Activated T-helper 1 cell treated with anti-CD3 and anti-CD28 coated beads, Interleukin-12 subunit alpha, Interleukin-12 subunit beta, Interleukin-2, Interleukin-4 antibody, amounts not matched to agents 30 ng/mL and 10 ng/mL and 1 ng/mL, durations not matched to agents 14 hours and 24 hours and 36 hours (primary cell): ENCODE data around the gene NMT1. TPM values are rescaled to one million over a fixed set of nuclear protein-coding genes. Genes with fewer than 3 reads are reported as not detected.

Experiments used
- DNase-seq: peaks from one replicate; pipeline ENCODE4 v3.0.0; 2021; ENCODE audit warnings: low spot score
- H3K27ac Mint-ChIP-seq: one replicate; pipeline ENCODE4 v1.8.0; 2021; ENCODE audit warnings: mild to moderate bottlenecking, mixed read lengths
- H3K27me3 Mint-ChIP-seq: one replicate; pipeline ENCODE4 v1.8.0; 2022; ENCODE audit warnings: mild to moderate bottlenecking, moderate library complexity, mixed read lengths; ENCODE audit not compliant: insufficient read depth
- H3K36me3 Mint-ChIP-seq: one replicate; pipeline ENCODE4 v1.8.0; 2021; ENCODE audit warnings: low read depth, mixed read lengths
- H3K4me1 Mint-ChIP-seq: one replicate; pipeline ENCODE4 v1.8.0; 2021; ENCODE audit warnings: low read depth, mixed read lengths
- H3K4me3 Mint-ChIP-seq: one replicate; pipeline ENCODE4 v1.8.0; 2021; ENCODE audit warnings: mild to moderate bottlenecking, moderate library complexity, mixed read lengths
- H3K9me3 Mint-ChIP-seq: one replicate; pipeline ENCODE4 v1.8.0; 2021; ENCODE audit warnings: mixed read lengths
- intact Hi-C: fragments of 100-400 bp; cut with micrococcal nuclease; formaldehyde crosslinking; loops from one replicate; pipeline ENCODE4 v1.15.1; 2024
- total RNA-seq: library from RNA; stranded (reverse); gene quantifications from 2 replicates; pipeline ENCODE4 v1.2.3, GENCODE V29; 2022

The NMT1 gene
- total RNA-seq, 1 donor from 2014 or later: 173 TPM

DNA sequence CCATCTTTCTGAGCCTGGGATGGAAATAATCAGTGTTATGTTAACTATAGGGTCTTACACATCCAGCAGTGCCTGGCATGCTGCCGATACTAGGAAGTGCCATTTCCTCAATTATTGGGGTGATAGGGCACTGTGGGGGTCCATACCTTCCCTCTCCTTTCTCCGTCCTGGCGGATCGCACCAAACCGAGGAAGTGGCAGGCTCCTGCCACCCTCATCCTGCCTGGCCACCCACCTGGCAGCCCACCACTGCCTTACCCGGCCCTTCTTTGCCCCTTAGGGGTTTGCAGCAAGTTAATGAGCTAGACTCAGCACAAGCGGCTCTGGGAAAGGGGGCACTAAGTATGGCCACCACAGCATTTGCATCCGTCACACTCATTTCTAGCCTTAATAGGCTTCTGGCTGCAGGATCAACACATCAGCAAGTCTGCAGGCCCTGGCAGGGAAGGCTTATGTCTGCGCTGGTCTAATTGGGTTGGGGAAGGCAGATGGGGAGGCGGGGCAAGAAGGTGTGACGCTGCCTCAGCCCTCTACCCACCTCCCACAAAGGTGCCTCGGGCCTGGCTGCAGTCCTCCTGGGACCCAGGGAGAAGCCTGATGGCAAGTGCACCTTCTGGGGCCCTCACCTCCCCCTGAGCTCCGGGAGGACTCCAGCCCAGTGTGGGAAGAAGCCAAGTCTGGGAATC, 38.3 kb upstream of the NMT1 start:
- H3K27me3 Mint-ChIP-seq: peaks cover 27% of the 10 kb centered on the region
- intact Hi-C loops: loop anchor here (1.0 to 2.0 kb wide), 3 partner anchors 74 to 248 kb away; no protein-coding TSS in a partner anchor
- peaks cover 13% of the 10 kb centered on the region for H3K36me3 Mint-ChIP-seq
- peaks cover 22% of the 10 kb centered on the region for H3K4me1 Mint-ChIP-seq
- no peak overlapping the region for H3K4me3 Mint-ChIP-seq
- no peak overlapping the region for H3K27ac Mint-ChIP-seq
- no peak for DNase-seq
- H3K9me3 Mint-ChIP-seq: no peaks in the 10 kb centered on the region

DNA sequence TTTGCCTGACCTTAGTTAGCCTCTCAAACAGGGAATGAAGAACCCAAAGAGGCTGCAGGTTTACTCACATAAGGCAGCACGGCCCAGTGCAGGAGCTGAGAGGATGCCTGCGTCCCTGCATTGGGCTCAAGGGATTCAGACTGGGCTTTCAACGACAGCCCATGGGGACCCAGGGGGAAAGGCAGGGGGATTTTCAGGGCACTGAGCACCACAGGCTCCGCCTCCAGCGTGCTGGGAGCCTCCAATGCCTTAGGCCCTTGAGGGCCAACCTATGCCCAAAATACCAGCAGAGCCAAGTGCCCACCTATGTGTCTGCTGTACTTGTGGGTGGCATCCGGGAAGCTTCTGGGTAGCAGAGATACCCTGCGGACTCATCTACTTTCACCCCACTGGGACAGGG, 32.0 kb upstream of the NMT1 start:
- H3K4me1 Mint-ChIP-seq: no peaks in the 10 kb centered on the region
- intact Hi-C loops: no loop called here
- no peaks in the 10 kb centered on the region for H3K9me3 Mint-ChIP-seq
- H3K27ac Mint-ChIP-seq: no peak overlapping the region
- H3K27me3 Mint-ChIP-seq: no peaks in the 10 kb centered on the region
- DNase-seq: no peak
- no peak overlapping the region for H3K4me3 Mint-ChIP-seq
- H3K36me3 Mint-ChIP-seq: peaks cover 10% of the 10 kb centered on the region

DNA sequence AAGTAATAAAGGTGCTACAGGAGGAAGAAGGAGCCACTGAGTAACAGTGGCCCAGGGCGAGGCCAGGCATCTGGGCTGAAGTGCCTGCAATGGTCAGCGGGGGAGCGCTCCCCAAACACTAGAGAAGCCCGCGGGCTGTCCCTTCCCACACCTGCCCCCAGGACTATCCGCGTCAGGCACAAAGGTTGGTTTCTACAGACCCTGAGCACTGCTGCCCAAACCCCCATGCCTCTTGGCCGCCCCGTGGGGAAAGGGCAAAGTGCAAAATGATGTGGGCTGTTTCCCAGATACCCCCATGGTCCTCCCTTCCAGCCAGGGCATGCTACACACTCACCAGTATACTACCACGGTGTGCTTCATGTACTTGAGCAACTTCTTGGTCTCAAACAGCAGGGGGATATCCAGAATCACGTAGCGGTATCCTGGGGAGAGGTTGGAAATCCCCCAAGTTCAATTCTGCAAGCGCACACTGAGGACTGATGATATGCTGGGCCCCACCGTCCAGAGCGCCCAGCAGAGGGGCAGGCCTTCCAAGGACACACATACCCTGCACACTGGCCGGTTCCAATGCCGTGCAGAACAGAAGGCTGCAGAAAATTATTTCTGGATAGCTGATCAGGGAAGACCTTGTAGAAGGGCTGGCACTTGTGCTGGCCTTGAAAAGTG, 31.2 kb upstream of the NMT1 start:
- H3K4me3 Mint-ChIP-seq: no peak overlapping the region
- H3K4me1 Mint-ChIP-seq: no peaks in the 10 kb centered on the region
- no peaks in the 10 kb centered on the region for H3K9me3 Mint-ChIP-seq
- DNase-seq: no peak
- H3K36me3 Mint-ChIP-seq: peaks cover 13% of the 10 kb centered on the region
- no peak overlapping the region for H3K27ac Mint-ChIP-seq
- intact Hi-C loops: no loop called here
- no peaks in the 10 kb centered on the region for H3K27me3 Mint-ChIP-seq

DNA sequence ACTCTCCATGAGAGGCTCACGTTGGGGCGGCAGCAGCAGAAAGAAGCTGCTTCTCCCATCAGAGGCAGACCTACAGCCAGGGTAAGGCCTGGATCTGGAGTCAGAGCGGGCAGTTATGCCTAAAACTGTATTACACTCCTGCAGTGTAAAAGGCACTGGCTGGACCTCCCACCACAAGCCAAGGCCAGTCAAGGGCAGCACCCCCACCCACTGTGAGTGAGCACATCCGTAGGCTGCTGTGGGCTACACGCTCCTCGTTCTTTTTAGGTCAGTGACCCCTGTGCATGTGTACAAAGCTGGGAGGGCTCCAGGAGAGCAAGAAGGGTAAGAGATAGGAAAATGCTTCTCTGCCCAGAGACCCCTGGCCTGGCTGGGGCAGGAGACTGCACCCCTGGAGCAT, 30.4 kb upstream of the NMT1 start:
- no peaks in the 10 kb centered on the region for H3K9me3 Mint-ChIP-seq
- H3K36me3 Mint-ChIP-seq: peaks cover 13% of the 10 kb centered on the region
- H3K27me3 Mint-ChIP-seq: no peaks in the 10 kb centered on the region
- DNase-seq: no peak
- no peaks in the 10 kb centered on the region for H3K4me1 Mint-ChIP-seq
- no peak overlapping the region for H3K4me3 Mint-ChIP-seq
- intact Hi-C loops: no loop called here
- no peak overlapping the region for H3K27ac Mint-ChIP-seq

DNA sequence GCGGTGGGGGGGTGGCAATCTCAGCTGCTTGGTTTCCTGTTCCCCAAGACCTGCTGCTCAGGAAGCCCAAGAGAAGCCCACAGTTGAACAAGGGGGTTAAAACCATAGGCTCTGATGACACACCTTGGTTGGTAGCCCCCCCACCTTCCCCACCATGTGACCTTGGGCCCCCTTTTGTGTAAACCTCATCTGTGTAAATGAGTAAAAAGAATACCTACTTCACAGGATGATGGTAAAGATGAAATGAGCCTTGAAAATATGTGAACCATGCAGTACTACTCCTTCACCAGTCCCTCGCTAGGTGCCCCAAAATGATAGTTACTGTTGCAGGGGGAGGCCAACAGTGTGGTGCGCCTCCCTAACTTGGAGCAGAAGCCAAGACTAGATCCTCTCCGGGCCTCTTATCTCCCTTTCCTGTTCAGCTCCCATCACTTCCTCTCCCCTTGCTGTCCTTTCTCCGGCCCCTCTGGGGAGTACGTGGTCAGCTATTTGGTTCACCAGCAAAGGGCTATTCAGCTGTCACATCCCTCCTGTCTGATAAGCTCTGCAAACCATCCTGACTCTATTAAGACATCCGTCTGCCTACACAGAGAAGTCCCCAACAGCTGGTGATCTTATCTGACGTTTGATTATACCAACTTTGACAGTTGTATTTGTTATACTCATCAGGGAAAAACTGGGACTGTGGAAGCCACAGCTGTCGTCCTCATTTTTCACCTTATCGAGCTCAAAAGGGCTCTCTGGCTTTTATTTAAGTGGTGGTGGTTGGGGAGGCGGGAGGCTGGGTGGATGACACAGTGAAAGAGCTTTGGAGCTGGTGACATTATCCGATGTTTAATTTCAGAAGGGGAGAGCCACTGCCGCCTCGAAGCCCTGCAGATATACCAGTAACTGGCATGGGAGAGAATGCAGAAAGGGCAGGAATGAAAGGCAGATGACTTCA, 29.6 kb upstream of the NMT1 start:
- H3K9me3 Mint-ChIP-seq: no peaks in the 10 kb centered on the region
- peaks cover 13% of the 10 kb centered on the region for H3K36me3 Mint-ChIP-seq
- H3K4me3 Mint-ChIP-seq: no peak overlapping the region
- no peak for DNase-seq
- H3K27me3 Mint-ChIP-seq: no peaks in the 10 kb centered on the region
- no peak overlapping the region for H3K27ac Mint-ChIP-seq
- H3K4me1 Mint-ChIP-seq: no peaks in the 10 kb centered on the region
- intact Hi-C loops: no loop called here

DNA sequence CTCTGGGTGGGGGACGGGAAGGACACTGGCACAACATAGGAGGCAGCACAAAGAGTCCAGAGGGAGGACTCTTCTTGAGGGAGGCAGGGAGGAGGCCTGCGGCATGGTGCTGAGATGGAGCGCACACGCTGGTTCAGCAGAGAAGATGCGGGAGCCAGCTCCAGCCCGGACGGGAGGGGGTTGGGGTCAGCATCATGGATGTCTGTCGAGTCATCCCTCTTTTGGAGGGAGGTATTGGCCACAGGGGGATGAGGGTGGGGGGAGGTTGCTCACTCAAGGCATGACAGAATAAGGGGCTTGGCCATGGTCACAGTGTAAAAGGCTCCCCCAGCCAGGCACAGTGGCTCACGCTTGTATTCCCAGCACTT, 29.0 kb upstream of the NMT1 start:
- intact Hi-C loops: no loop called here
- H3K27me3 Mint-ChIP-seq: no peaks in the 10 kb centered on the region
- peaks cover 12% of the 10 kb centered on the region for H3K36me3 Mint-ChIP-seq
- no peak overlapping the region for H3K4me3 Mint-ChIP-seq
- DNase-seq: no peak
- H3K9me3 Mint-ChIP-seq: no peaks in the 10 kb centered on the region
- H3K4me1 Mint-ChIP-seq: no peaks in the 10 kb centered on the region
- no peak overlapping the region for H3K27ac Mint-ChIP-seq

DNA sequence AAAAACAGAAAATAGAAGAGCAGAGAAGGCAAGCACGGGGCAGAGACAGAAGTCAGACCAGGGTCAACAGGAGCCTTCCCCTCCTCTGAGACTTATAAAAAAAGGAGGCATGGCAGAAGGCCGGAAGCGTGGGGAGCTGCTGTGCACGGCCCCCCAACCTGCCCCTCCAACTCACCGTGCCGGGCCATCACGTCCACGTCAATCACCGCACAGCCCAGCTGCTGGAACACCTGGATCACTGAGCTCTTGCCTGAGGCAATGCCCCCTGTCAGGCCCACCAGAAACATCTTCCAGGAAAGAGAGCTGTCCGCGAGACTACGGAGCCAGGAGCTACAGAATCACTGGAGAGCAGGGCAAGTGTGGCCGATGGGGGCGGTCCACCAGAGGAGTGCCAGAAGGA, 26.5 kb upstream of the NMT1 start:
- Mint-ChIP-seq H3K27me3 (no peaks in the 10 kb centered on the region), H3K4me3 (no peak overlapping the region), H3K27ac (peak overlapping the region; percentile 18), H3K36me3 (peaks cover 10% of the 10 kb centered on the region), H3K4me1 (no peaks in the 10 kb centered on the region), H3K9me3 (no peaks in the 10 kb centered on the region)
- intact Hi-C loops: no loop called here
- no peak for DNase-seq

DNA sequence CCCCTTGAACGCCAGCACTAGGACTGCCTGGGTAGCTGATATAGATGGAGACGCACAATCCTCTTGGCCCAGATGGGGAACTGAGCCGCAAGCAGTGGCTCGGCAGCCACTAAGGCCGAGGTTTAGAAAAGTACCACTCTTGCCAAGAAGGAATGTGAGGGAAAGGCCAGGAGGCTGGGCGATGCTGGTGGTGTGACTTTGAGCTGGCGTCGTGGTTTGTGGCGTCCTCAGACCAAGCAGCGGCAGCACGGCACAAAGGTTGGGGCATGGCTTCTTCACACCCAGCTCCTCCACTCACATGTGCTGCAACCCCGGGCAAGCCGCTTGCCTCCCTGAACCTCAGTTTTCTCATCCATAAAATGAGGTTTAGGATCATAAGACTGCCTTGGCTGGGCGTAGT, 25.3 kb upstream of the NMT1 start:
- no peak overlapping the region for H3K27ac Mint-ChIP-seq
- H3K4me1 Mint-ChIP-seq: no peaks in the 10 kb centered on the region
- DNase-seq: no peak
- peaks cover 10% of the 10 kb centered on the region for H3K36me3 Mint-ChIP-seq
- no peaks in the 10 kb centered on the region for H3K9me3 Mint-ChIP-seq
- H3K27me3 Mint-ChIP-seq: no peaks in the 10 kb centered on the region
- intact Hi-C loops: no loop called here
- no peak overlapping the region for H3K4me3 Mint-ChIP-seq

DNA sequence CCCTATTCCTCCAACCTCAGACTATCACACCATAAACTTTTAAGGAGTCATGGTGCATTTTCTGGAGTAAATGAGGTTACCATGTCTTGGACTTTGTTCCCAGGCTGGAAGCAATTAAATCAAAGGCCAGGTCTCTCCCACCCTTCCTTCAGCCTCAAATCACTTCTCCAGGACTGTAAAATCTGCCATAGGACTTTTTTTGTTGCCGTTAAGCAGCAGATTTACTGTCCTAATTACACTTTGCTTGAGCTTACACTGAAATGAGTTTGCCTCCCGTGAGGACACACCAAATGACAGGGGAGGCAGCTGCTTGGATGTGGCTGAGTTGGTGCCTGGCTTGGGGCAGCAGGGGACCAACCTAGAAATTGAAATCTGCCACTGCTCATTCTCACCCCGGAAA, 24.4 kb upstream of the NMT1 start:
- no peaks in the 10 kb centered on the region for H3K9me3 Mint-ChIP-seq

DNA sequence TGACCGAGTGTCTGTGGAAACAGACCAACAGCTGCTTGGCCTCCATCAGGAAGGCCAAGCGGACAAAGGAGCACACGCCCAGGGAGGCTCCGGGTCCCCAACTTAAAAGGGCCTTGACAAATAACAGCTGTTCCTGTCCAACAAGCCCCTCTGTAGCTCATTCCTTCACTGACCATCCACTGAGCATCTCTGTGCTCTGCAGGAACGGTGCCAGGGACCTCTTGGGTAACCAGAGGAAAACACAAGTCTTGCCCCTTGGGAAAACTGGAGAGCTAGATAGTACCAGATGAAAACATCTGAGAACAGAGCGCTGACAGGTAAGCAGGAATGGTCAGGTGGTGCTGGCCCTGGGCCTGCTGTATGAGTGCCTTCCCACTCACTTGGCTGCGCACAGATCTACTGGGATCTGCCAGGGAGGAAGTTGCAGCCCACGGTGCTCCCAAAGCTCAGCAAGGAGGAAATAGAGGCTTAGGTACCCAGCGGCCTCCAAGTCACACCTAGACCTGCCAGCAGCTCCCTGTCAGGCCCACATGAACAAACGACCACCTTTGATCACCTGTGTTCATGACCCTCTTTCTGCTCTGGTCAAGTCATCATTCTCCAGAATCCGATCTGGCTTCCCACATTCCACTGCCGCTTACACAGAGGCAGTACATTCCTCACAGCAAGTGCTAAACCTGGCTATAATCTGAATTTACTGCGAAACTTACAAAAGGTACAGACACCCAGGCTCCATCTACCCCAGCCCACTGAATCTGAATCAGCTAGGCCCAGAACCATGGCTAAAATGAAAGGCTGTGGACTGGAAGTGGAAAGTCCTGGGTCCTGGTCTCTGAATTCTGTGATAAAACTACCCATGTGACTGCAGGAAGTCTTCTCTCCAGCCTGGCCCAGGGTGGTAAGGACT, 22.1 kb upstream of the NMT1 start:
- no peak for DNase-seq
- H3K9me3 Mint-ChIP-seq: no peaks in the 10 kb centered on the region
- H3K4me3 Mint-ChIP-seq: no peak overlapping the region
- H3K27ac Mint-ChIP-seq: no peak overlapping the region
- intact Hi-C loops: no loop called here
- H3K4me1 Mint-ChIP-seq: peaks cover 9% of the 10 kb centered on the region
- peaks cover 4% of the 10 kb centered on the region for H3K36me3 Mint-ChIP-seq
- no peaks in the 10 kb centered on the region for H3K27me3 Mint-ChIP-seq

More for the DNA sequence above, 24.4 kb upstream of the NMT1 start:
- no peak for DNase-seq
- no peaks in the 10 kb centered on the region for H3K4me1 Mint-ChIP-seq
- peaks cover 10% of the 10 kb centered on the region for H3K36me3 Mint-ChIP-seq
- no peak overlapping the region for H3K27ac Mint-ChIP-seq
- no peak overlapping the region for H3K4me3 Mint-ChIP-seq
- intact Hi-C loops: no loop called here
- no peaks in the 10 kb centered on the region for H3K27me3 Mint-ChIP-seq

DNA sequence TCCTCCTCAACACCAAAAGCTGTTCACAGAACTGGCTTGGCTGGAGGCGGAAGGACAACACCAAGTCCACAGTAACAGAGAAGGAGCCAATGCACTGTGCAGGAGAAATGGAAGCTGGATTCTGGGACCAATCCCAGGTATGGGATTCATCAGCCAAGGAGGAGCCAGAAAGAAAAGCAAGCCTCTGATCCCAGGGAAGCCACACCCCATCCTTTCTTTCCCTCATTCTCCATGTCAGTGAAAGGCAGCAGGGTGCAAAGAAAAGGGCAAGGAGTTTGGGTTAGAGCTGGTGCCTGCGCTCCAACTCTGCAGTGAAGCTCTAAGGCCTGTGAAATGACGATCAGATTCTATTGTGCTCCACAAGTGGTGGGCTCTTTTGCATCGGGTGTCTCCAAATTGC, 20.7 kb upstream of the NMT1 start:
- H3K9me3 Mint-ChIP-seq: no peaks in the 10 kb centered on the region
- no peak for DNase-seq
- H3K36me3 Mint-ChIP-seq: no peaks in the 10 kb centered on the region
- no peak overlapping the region for H3K4me3 Mint-ChIP-seq
- H3K27ac Mint-ChIP-seq: no peak overlapping the region
- intact Hi-C loops: no loop called here
- no peaks in the 10 kb centered on the region for H3K27me3 Mint-ChIP-seq
- H3K4me1 Mint-ChIP-seq: peaks cover 9% of the 10 kb centered on the region

DNA sequence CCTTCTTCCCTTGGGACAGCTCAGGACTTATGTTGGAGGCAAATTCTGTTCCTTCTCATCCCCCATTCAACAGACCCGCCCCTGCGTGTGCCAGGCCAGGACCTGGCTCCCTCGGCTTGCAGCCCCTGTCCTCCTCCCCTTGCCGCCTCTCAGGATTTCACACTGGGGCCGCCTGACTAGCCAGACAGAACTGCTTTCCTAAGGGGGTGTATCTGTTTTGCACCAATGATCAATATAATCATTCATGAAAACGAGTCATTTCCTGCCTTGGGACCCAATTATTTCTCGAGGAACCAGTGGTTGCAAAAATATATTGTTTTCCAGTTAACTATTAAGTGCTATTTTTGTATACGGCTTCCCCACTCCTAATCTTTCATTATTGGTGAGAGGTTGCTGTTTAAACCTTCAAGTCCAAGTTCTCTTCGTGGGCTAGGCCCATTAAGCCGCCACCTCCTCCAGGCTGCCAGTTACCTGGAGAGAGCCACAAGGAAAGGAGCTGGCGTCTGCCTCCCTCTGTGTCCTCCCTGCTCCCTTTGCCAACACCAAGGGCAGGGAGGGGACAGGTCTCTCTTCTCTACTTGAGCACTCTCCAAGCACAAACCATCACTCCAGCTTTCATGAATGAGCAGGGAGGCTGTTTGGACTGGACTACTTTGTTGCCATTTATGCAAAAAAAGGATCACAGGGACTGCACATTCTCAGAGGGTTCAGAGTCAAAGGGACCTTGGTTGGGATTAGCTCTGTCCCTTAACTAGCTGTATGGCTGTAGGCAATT, 18.6 kb upstream of the NMT1 start:
- H3K4me1 Mint-ChIP-seq: peaks cover 16% of the 10 kb centered on the region
- no peaks in the 10 kb centered on the region for H3K36me3 Mint-ChIP-seq
- intact Hi-C loops: no loop called here
- no peak overlapping the region for H3K4me3 Mint-ChIP-seq
- H3K9me3 Mint-ChIP-seq: no peaks in the 10 kb centered on the region
- H3K27me3 Mint-ChIP-seq: no peaks in the 10 kb centered on the region
- H3K27ac Mint-ChIP-seq: peak overlapping the region; percentile 29
- no peak for DNase-seq
